NOMO-1 treated with dmso at 0.1 percent for 144 hours (cell line): Measurements from ENCODE around the gene TMEM106A.
"Not testable (repeated sequence)": the region's sequence is repeated elsewhere in the genome, so short reads cannot be mapped to it uniquely, and the experiment has no call there.

Experiments used
- DNase-seq: peaks from one replicate; lab custom pipeline; 2025; ENCODE audit not compliant: unreplicated experiment; lab: John Stamatoyannopoulos, UW

The TMEM106A gene

DNA sequence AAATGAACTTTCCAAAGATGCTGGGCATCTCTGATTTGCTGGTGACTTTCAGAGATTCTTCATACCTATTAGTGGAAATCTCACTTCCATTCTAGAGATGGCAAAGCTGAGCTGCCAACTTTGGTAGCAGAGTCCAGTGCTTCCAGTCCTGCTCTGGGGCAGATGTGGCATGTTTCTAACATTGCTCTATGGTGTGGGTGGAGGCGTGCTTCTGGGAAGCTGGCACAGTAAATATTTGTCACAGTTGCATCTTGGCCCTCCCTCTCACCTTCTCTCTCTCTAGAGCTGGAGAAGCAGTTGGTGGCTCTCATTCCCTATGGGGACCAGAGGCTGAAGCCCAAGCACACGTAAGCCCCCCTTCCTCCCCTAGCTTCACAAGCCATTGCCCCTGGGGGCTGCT is 1.9 kb downstream of the TMEM106A start:
- DNase-seq = no peak

- no peak for DNase-seq
Observed at GRCh38 chr17:43215341-43215740, 3.7 kb downstream of the TMEM106A start.

- no peak for DNase-seq
Observed at GRCh38 chr17:43216369-43216761, 4.7 kb downstream of the TMEM106A start.

DNA sequence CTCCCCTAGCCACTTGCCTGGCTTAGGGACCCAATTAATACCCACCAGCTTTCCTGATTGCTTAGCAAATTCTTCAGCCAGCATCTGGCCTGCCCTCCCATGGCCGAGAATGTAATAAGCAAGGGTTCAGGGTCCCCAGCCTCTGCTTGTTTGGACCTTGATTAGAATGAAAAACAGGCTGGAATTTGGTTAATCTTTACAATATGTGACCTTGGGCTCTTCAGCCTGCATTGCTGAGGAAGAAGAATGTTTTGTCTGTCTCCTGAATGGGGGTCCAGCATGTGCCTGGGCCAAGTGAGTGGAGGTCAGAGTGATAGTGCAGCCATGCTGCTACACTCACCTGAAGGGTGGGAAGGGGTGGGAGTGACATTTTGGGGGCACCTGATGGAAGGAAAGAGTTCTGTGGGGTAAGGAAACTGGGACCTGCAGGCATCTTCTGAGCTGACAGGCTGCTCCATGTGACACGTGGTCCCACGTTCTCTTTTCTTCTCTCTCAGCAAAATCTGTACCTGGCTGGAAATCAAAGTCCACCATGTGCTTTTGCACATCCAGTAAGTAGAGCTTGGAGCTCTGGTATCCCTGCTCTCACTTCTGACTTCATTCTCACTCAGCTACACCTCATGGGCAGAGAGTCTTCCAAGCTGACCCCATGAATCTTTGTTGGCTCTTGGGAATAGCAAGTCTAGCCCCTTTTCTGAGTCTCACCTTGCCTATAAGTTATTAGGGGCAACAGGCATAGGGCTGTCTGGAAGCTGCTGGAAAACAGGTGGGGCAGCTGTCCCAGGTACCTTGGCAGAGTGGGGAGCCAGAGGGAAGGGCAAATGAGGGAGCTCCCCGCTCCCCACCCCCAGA is 5.3 kb downstream of the TMEM106A start:
- no peak for DNase-seq

GRCh38 chr17:43217614-43218087 is 6.0 kb downstream of the TMEM106A start:
- DNase-seq = no peak

DNA sequence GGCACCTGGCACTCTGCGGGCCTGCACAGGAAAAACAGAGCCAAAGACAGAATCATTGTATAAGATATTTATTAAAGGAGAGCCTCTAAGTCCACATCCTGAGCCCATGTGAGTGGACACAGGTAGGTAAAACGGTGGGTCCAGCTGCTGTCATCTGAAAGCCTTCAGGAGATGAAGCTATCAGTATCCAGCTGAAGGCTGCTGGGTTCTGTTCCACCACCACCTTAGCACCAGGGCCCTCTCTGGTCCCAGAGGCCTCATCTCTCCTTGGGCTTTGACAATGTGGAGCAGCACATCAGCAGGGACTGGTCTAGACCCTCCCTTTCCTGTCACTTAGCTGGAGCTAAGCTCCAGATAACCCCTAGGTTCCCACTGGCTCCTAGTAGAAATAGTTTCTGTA is 7.3 kb downstream of the TMEM106A start:
- no peak for DNase-seq

DNA sequence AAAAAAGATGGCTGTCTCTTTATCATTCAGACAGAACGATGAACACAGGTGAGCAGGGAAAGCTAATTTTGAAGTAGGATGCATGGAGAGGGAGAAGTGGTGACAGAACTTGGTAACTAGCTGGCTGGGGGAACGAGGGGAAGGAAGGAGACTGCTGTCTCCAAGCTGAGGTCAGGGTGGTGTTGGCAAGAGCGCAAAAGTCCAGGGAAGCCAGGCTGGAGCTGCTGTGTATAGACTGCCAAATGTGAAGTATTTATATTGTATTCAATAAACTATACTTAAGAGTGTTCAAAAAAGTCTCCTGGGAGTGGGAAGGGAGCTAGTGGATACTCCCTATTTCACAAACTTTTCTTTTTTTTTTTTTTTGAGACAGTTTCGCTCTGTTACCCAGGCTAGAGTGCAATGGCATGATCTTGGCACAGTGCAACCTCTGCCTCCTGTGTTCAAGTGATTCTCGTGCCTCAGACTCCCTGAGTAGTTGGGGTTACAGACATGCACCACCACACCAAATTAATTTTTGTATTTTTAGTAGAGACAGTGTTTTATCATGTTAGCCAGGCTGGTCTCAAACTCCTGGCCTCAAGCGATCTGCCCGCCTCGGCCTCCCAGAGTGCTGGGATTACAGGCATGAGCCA is 8.2 kb downstream of the TMEM106A start:
- DNase-seq = no peak

- no peak for DNase-seq
Observed at GRCh38 chr17:43220511-43221125, 8.9 kb downstream of the TMEM106A start.

DNA sequence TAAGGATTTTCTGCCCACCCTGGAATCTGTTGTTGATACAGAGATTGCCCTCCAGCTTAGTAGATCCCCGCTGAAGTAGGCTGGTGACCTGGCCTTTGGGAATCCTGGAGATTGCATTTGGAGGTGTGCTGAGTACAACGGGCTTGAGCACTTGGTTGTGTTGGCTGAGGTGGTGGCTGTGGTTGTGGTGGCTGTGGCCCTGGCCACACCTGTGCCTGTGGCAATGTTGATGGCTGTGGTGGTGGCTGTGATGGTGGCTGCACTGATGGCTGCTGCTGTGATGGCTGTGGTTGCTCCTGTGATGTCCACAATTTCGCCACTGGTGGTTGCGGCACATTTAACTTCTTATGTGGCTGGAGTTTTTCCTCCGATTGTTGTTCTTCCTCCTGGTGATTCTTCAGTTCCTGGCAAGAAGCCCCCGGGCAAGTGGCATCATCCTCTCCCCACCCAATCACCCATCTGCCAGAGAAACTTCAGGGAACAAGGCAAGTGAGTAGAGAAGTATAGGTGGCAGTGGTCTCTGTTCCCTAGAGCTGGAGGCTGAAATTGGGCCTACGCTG is 12.6 kb downstream of the TMEM106A start:
- DNase-seq = no peak

DNA sequence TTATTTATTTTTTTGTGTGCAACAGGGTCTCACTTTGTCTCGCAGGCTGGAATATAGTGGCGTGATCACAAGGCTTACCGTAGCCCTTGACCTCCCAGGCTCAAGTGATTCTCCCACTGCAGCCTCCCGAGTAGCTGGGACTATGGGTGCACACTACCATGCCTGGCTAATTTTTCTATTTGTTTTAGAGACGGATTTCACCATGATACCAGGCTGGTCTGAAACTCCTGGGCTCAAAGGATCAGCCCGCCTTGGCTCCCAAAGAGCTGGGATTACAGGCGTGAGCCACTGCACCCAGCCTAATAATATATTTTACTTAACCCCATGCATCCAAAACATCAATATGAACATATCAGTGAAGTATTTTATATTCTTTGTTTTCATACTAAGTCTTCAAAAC is 14.7 kb downstream of the TMEM106A start:
- no peak for DNase-seq

GRCh38 chr17:43228020-43228782 is 16.5 kb downstream of the TMEM106A start, which contains the start of gene CCDC200:
Gene CCDC200, minus strand, starts transcription at chr17:43228623. Its CDS starts 69 bp downstream, at chr17:43228554.
- DNase-seq = not testable (repeated sequence)

DNA sequence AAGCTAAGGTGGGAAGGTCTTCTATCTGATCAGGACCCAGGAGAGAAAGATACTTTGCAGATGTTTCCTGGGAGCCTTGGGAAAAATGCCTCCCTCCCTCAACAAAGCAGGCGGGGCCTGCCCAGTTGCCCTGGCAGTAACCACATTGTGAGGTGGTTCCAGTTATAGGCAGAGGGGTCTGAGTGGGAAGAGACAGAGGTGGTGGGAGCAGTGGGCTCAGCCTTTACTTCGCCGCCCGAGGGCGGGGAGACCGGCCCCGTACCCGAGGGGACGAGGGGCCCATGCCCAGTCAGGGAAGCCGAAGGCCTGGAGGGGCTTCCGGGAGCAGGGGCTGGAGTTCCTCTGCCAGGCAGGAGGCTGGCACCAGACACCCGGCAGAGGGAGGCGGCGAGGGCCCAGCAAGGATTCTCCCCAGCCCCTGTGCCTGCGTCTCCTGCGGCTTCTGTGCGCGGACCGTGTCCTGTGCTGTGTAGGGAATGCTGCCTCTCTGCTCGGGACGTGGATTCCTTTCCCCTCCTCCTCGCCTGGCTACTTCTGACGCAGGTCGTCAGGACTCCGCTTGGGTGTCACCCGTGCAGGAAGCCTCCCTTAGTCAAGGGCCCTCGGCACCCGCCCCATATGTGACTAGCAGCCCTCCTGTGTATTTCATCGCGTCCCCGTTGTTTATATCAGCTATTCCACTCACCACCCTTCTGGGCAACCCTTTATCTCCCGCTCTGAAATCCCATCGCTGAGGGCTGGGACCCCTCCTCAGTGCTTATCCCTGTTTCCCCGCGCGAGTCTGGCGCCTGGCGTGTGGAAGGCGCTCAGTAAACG is 19.7 kb downstream of the TMEM106A start:
- DNase-seq = not testable (repeated sequence)

DNA sequence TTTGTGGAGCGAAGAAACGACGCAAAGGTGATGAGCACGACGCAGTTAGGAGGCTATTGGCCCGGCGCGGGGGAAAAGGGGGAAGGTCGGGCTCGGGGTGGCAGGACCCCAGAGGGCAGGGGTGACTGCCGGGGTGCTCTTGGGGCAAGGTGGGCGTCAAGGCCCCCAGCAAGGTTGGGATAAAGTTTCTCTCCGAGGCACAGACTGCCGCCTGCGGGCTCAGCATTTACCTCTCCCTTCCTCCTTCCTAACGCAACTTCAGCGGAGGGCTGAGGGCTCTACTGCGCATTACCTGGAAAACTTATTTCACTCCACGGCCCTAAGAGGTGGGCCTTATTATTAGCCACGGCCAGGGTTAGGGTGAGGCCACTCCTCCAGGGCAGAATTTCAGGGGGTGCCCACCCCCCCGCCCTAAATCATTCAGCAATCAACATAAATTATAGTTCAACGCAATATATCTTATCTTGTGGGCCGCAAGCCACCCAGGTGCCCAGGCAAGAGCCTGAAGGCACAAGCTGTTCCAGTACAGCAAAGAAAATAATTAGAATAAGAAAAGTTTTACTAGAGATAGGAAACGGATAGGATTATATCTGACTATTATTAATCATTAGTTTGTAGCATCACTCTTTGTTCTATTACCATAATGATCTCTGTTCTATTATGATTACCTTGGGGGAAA is 20.5 kb downstream of the TMEM106A start:
- DNase-seq = not testable (repeated sequence)

GRCh38 chr17:43233263-43233662 is 21.6 kb downstream of the TMEM106A start:
- DNase-seq = not testable (repeated sequence)

- not testable (repeated sequence) for DNase-seq
Observed at GRCh38 chr17:43233877-43234276, 22.2 kb downstream of the TMEM106A start, which contains the start of gene RNU2-1. Gene RNU2-1, minus strand, starts transcription at chr17:43233977.

- DNase-seq = not testable (repeated sequence)
Observed at GRCh38 chr17:43239597-43239996, 27.9 kb downstream of the TMEM106A start.

DNA sequence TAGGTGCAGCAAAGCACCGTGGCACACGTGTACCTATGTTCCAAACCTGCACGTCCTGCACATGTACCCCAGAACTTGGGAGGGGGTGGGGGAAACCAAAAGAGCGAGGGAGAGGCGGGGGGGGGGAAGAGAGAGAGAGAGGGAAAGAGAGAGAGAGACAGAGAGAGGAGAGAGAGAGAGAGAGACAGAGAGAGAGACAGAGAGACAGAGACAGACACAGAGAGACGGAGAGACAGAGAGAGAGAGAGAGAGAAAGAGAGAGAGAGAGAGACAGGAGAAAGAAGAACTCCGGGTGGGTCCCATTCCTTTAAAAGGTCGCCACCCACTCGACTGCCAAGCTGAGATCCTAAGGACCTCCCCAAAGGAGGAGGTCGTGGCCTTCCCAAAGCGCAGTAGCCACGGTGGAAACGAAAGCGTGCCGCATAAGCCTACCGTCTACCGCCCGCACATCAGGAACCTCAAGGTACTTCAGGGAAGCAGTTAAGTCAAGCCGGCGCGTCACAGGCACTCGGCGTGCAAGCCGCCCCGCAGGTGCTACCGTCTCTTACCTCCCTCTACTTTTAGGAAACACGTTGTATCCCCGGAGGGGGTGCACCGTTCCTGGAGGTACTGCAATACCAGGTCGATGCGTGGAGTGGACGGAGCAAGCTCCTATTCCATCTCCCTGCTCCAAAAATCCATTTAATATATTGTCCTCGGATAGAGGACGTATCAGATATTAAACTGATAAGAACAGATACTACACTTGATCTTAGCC is 29.1 kb downstream of the TMEM106A start:
- DNase-seq = not testable (repeated sequence)

DNA sequence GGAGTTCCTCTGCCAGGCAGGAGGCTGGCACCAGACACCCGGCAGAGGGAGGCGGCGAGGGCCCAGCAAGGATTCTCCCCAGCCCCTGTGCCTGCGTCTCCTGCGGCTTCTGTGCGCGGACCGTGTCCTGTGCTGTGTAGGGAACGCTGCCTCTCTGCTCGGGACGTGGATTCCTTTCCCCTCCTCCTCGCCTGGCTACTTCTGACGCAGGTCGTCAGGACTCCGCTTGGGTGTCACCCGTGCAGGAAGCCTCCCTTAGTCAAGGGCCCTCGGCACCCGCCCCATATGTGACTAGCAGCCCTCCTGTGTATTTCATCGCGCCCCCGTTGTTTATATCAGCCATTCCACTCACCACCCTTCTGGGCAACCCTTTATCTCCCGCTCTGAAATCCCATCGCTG is 34.8 kb downstream of the TMEM106A start:
- DNase-seq = not testable (repeated sequence)
